Testis (tissue), 3 donors: ENCODE data around the gene MRFAP1. TPM values are rescaled to one million over a fixed set of nuclear protein-coding genes. Genes with fewer than 3 reads are reported as not detected.
A peak's percentile ranks its signal among the peaks of the same experiment; 100 is the strongest.

Experiments
- DNase-seq: peaks from one replicate; pipeline ENCODE4 v3.0.0-alpha.2; 2019
- H3K27ac ChIP-seq, 2 donors: fragments of 200-600 bp; sonication (generic); one replicate each; pipeline ENCODE4 v1.5.1; 2019
- H3K27me3 ChIP-seq: fragments of 200-600 bp; sonication (generic); one replicate; pipeline ENCODE4 v1.5.1; 2019
- H3K36me3 ChIP-seq: fragments of 200-600 bp; sonication (generic); one replicate; pipeline ENCODE4 v1.5.1; 2017; ENCODE audit warnings: low read depth; ENCODE audit errors: missing control alignments
- H3K4me1 ChIP-seq: fragments of 200-600 bp; sonication (generic); one replicate; pipeline ENCODE4 v1.5.1; 2019
- H3K4me3 ChIP-seq, 2 donors: fragments of 200-600 bp; sonication (generic); one replicate each; pipeline ENCODE4 v1.5.1; 2017 to 2019
- H3K9me3 ChIP-seq: fragments of 200-600 bp; sonication (generic); one replicate; pipeline ENCODE4 v1.5.1; 2017
- POLR2A ChIP-seq: fragments of 450-650 bp; IDR thresholded peaks from one replicate; pipeline ENCODE4 v1.6.1; 2017; ENCODE audit warnings: antibody characterized with exemption, mild to moderate bottlenecking, moderate library complexity
- WGBS, 2 donors: methylation state at CpG; one replicate each; pipeline ENCODE4 v1.1.5; 2018; 5-methylcytosine and 5-hydroxymethylcytosine counted together
- intact Hi-C: fragments of 100-400 bp; cut with DNase I; formaldehyde crosslinking; loops from one replicate; pipeline ENCODE4 v1.15.1; 2023; ENCODE audit warnings: low total_unique reads
- polyA plus RNA-seq: library from polyadenylated mRNA; stranded (reverse); fragments of 350-450 nt; fragmentation: Illumina TruSeq; extraction: RNeasy Lipid Tissue Mini Kit (QIAGEN cat#74804); gene quantifications from one replicate; pipeline ENCODE4 v1.2.3, GENCODE V29; 2014; ENCODE audit warnings: low read depth, low replicate concordance; ENCODE audit not compliant: insufficient read depth
- total RNA-seq, 2 donors: library from RNA; depleted of rRNA; stranded (reverse); fragments of >200 nt; gene quantifications; one replicate each; pipeline ENCODE4 v1.2.3, GENCODE V29; 2016
- TF ChIP-seq, protein P1 (sequence below), 3 experiments: fragments of 450-650 bp in 2 of 3; fragments of 200-600 bp in 1 of 3; sonication (generic) in 1 of 3; IDR thresholded peaks; one replicate each; pipeline ENCODE4 v1.5.1; 2016 to 2019; ENCODE audit warnings: antibody characterized with exemption in 3 of 3, mild to moderate bottlenecking in 2 of 3, moderate library complexity in 1 of 3

Gene MRFAP1
- total and polyA plus RNA-seq, 3 donors from 2014 or later: 289 to 382 (median 308) TPM

DNA sequence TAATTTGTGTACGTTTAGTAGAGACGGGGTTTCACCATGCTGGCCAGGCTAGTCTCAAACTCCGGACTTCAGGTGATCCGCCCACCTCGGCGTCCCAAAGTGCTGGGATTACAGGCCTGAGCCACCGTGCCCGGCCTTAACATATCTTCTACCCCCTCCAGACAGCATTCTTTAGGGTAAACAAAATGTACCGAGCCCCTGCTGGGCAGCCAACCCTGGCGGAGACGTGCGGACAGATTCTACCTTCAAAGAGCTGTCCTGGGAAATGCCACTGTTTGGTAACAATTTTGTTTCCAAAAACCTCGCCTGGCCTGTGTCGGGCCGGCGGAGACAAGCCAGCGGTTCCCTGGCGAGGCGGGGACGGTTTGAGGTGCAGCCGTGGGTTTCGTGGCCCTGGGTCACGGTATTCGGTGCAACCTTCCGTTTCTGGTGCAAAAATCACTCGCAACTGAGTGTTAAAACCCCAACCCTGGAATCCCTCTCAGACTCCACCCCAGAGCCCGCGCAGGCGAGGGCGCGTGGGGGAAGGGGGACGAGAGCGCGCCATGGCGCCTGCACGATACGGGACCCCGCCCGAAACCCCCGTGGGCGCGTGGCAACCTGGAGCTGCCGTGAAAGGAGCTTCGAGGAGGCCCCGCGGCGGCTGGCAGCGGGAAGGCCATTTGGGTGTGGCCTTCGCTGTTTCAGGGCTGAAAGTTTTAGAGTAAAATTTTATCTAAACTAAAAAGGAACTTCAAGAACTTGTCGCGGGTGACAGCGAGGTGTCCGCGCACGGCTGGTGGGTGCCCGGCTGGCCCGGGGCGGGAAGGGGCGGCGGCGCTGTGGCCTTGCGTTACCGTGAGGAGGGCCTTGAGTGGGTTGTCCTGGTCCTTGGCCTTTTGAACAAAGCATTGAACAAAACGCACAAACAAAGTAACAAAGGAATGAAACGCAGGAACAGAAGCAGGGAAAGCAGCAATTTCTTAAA lies 17.0 kb downstream of the MRFAP1 start:
- Histone ChIP-seq H3K4me3 (peak overlapping the region; percentile 40 to 41), H3K4me1 (peaks cover 15% of the 10 kb centered on the region), H3K27me3 (no peaks in the 10 kb centered on the region), H3K9me3 (no peaks in the 10 kb centered on the region), H3K36me3 (no peaks in the 10 kb centered on the region), H3K27ac (peak overlapping the region; percentile 69 to 89)
- DNase-seq: no peak
- intact Hi-C loops: no loop called here
- TF ChIP-seq POLR2A: no peak
- TF ChIP-seq, protein P1, sequence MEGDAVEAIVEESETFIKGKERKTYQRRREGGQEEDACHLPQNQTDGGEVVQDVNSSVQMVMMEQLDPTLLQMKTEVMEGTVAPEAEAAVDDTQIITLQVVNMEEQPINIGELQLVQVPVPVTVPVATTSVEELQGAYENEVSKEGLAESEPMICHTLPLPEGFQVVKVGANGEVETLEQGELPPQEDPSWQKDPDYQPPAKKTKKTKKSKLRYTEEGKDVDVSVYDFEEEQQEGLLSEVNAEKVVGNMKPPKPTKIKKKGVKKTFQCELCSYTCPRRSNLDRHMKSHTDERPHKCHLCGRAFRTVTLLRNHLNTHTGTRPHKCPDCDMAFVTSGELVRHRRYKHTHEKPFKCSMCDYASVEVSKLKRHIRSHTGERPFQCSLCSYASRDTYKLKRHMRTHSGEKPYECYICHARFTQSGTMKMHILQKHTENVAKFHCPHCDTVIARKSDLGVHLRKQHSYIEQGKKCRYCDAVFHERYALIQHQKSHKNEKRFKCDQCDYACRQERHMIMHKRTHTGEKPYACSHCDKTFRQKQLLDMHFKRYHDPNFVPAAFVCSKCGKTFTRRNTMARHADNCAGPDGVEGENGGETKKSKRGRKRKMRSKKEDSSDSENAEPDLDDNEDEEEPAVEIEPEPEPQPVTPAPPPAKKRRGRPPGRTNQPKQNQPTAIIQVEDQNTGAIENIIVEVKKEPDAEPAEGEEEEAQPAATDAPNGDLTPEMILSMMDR (IDR thresholded peaks at IDR 0.05): no peak
- 59 to 65% methylated on average over 61 to 65 of the region's 65 CpGs for WGBS, 2 donors

DNA sequence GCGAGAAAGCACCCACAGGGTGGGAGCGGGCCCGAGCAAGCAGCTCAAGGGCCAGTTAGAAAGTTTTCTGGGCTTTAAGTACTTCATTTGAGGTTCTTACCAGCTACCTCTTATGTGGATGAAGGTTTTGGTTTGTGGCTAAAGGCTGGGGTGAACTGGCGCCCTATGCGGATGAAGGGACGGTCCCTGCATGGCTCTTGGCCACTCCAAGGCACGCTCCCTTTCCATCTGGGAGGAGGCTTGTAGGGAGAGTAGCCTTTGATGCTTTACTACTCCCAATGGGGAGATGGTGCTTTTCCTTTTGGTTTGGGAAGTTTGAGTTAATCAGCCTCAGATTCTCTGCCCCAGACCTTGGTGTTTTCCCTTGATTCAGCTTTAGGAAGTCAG lies 17.7 kb downstream of the MRFAP1 start:
- Histone ChIP-seq H3K27ac (peak overlapping the region; percentile 69 to 89), H3K27me3 (no peaks in the 10 kb centered on the region), H3K36me3 (no peaks in the 10 kb centered on the region), H3K4me1 (peaks cover 15% of the 10 kb centered on the region), H3K4me3 (peak overlapping the region; percentile 41 to 50), H3K9me3 (no peaks in the 10 kb centered on the region)
- DNase-seq: peak; percentile 34
- no peak for TF ChIP-seq POLR2A
- TF ChIP-seq, protein P1 (IDR thresholded peaks at IDR 0.05): no peak
- 40 to 43% methylated on average over 6 to 7 of the region's 7 CpGs for WGBS, 2 donors
- intact Hi-C loops: no loop called here

DNA sequence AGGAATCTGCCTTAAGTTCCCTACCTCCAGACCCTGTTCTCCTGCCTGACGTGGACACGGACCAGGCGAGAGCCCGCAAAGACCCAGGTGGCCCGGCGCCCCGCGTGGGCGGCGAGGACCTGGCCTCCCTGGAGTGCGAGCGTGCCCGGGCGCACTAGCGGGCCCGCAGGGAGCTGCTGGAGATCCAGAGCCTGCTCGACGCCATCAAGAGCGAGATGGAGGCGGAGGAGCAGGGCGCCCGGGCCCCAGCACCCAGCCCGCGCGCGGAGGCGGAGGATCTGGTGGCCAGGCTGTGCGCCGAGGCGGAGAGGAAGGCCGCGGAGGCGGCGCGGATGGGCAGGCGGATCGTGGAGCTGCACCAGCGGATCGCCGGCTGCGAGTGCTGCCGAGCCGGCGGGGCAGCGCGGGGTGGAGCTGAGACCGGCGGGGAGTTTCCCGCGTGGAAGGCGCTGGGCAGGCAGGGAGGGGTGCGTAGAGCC lies 18.2 kb downstream of the MRFAP1 start:
- 0 to 2% methylated on average over 5 to 35 of the region's 52 CpGs for WGBS, 2 donors
- DNase-seq: peak; percentile 50
- intact Hi-C loops: no loop called here
- H3K27me3 ChIP-seq: no peaks in the 10 kb centered on the region
- TF ChIP-seq POLR2A: no peak
- TF ChIP-seq, protein P1 (IDR thresholded peaks at IDR 0.05): no peak
- H3K9me3 ChIP-seq: no peaks in the 10 kb centered on the region
- H3K27ac ChIP-seq: peak overlapping the region; percentile 69 to 89
- H3K4me3 ChIP-seq: peak overlapping the region; percentile 41 to 50
- H3K36me3 ChIP-seq: no peaks in the 10 kb centered on the region
- peaks cover 15% of the 10 kb centered on the region for H3K4me1 ChIP-seq

DNA sequence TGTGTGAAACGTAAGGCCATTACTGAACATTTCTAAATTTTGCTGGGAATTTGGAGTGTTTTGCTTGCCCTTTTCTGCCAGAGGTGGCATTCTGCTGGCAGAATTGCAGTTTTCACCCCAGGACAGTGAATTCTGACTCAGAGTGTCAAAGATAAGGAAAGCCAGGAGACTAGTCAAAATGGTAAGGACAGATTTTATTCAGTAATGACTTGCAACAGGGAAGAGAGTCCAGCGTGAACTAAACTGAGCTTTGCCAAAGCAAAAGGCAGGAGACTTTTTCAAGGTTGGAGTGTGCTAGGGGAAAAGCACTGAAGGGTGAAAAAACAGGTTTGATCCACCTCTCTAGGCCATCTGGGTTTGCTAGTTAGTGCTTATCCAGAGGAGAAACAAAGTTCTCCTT lies 19.4 kb downstream of the MRFAP1 start:
- Histone ChIP-seq H3K9me3 (no peaks in the 10 kb centered on the region), H3K4me3 (no peak overlapping the region), H3K4me1 (peaks cover 15% of the 10 kb centered on the region), H3K27ac (peak overlapping the region in 1 of 2 donors; percentile 89), H3K27me3 (no peaks in the 10 kb centered on the region), H3K36me3 (no peaks in the 10 kb centered on the region)
- TF ChIP-seq, protein P1 (IDR thresholded peaks at IDR 0.05): no peak
- TF ChIP-seq POLR2A: no peak
- DNase-seq: no peak
- 59 to 73% methylated on average over 2 of the region's 2 CpGs for WGBS, 2 donors
- intact Hi-C loops: no loop called here
